T-helper 2 cell treated with Interferon-gamma antibody and Interleukin-4, amounts not matched to agents 100 ng/mL and 5 ng/mL, for 36 hours (primary cell): ENCODE data around the gene ABLIM1. TPM values are rescaled to one million over a fixed set of nuclear protein-coding genes. Genes with fewer than 3 reads are reported as not detected.

Experiments
- intact Hi-C: fragments of 100-400 bp; cut with micrococcal nuclease; formaldehyde crosslinking; loops from one replicate; pipeline ENCODE4 v1.15.1; 2023
- total RNA-seq: library from RNA; stranded (reverse); gene quantifications from 2 replicates; pipeline ENCODE4 v1.2.3, GENCODE V29; 2022

The ABLIM1 gene
- total RNA-seq, 1 donor from 2014 or later: 127 TPM

DNA sequence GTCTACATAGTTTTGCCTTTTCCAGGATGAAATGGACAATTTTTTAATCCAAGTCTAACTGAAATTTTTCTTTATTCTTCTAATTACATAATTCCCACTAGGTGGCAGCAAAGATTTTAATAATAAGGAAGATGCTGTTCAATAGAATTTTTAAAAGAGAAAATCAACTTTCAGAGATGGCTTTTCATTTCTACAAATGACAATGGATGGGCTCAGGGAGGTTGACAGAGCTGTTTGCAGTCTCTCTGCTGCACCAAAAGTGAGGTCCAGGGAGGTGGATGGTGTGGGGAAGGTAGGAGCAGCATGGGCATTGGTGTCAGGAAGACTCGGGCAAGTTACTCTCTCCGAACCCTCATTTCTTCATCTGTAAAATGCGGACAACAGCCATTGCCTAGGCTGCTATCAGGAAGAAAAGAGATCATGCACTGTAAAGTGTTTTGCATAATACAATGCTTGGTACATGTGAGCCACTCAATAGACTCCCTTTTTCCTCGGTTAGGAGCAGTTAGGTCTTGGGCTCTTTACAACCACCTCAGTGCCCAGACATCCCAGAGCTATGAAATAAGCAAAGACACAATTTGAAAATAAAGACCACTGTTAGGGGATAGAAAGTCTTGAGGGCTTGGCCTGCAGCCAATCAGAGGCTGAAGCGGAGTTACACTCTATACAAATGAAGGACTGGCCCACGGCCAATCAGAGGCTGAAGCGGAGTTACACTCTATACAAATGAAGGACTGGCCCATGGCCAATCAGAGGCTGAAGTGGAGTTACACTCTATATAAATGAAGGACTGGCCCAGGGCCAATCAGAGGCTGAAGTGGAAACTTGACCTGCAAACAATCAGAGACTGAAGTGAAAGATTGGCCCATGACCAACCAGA is 107.1 kb downstream of the ABLIM1 start:
- intact Hi-C loops: loop anchor here (1.0 to 5.0 kb wide), 6 partner anchors 144 to 576 kb away; partner anchors contain the start of gene FHIP2A

- intact Hi-C loops: loop anchor here (1.0 kb wide), 3 partner anchors 24 to 244 kb away; no protein-coding TSS in a partner anchor
These were observed 109.4 kb downstream of the ABLIM1 start for GRCh38 chr10:114548662-114549061.

- intact Hi-C loops: no loop called here
These were observed 110.6 kb downstream of the ABLIM1 start for GRCh38 chr10:114547514-114547913.

DNA sequence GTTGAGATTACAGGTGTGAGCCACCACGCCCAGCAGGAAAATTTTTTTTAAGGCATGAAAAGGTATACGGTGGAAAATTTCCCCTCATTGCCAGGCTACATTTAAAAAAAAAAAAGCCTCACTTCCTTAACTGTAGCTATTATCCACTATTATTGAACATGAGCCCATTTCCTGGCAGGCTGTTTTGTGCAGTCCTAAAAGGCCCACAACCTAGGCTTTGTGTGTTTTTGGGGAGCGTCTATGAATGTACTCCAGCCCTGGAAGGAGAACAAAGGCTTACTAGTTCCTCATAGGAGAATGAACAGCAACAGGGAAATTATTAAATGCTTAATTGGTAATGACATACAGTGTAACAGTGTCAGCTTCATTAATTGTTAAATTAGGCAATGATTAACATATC is 111.0 kb downstream of the ABLIM1 start:
- intact Hi-C loops: no loop called here

DNA sequence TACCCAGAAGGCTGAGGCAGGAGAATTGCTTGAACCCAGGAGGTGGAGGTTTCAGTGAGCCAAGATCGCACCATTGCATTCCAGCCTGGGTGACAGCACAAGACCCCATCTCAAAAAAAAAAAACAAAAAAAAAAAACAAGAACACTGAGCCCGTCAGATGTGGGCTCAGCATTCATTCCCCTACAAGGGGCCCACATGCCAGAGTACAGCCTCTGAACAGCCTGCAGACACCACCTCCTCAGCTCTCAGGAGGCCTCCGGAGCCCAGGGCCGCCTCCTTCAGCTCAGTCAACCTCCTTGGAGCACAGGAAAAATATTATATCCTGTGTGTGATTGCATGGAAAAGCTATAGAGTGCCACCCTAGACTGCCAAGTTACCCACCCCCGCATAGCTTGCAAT is 112.3 kb downstream of the ABLIM1 start:
- intact Hi-C loops: no loop called here

DNA sequence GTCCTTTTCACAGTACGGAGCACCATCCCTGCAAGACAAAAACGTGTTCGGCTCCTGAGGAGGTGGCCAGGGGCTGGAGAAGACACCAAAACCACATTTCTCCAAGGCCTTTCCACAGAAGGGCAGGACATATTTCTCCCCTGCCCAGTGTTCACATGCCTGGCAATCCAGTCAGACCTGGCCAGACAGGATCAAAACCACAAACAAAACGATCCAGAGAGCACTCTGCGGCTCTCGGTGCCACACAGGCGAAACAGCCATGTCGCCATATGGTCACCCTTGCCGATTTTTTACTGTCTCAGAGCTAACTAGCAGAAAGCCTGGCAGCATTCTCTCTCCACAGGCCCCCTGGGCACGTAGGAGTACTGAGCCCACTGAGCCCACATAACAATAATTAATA is 113.0 kb downstream of the ABLIM1 start:
- intact Hi-C loops: no loop called here

DNA sequence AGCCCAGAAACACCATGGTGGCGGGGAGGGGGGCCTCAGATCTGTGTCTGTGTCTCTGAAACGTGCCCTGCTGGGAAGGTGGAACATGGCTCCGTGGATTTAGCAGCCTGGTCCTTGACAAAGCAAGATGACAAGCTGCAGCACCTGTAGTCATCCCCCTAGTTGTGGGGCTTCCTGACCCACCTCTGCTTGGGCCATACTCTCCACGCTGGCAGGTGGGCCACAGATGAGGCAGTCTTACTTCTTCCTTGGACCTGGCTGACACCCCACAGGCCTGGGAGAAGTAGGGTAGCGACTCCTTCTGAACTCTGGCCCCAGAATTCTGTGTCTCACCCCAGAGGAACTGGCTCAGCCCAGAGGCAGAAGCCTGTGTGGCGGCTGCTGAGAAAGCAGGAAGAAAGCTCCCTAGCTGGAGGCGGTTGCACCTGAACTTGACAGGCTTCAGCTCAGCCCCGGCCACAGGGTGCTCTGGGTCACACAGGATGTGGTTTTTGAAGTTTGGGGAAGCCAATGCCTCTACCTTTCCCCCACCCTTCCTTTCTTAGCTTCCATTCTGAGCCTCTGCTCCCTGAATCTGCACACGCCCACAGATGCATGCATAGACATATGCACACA is 113.9 kb downstream of the ABLIM1 start:
- intact Hi-C loops: loop anchor here (1.0 to 5.0 kb wide), 7 partner anchors 52 to 862 kb away; partner anchors contain the start of genes CCDC186, DCLRE1A and NHLRC2

DNA sequence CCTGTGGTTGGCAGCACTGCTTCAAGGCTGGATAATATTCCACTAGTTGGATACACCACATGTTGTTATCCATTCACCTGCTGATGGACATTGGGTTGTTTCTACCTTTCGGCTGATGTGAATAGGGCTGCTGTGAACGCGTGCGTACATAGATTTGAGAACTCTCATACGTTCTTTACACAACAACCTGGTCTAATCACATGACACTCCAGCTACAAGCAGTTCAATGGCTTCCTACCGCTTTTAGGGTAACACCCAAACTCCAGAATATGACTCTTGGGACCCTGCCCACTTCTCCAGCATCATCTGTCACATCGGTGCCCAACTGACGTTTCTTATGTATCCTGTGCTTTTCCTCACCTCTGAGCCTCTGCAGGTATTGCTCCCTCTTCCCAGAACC is 114.6 kb downstream of the ABLIM1 start:
- intact Hi-C loops: loop anchor here (5.0 kb wide), 4 partner anchors 74 to 861 kb away; partner anchors contain the start of genes CCDC186, DCLRE1A and NHLRC2

GRCh38 chr10:114542373-114542772 is 115.7 kb downstream of the ABLIM1 start:
- intact Hi-C loops: loop anchor here (5.0 kb wide), 4 partner anchors 75 to 860 kb away; partner anchors contain the start of genes CCDC186, DCLRE1A and NHLRC2

- intact Hi-C loops: loop anchor here (1.0 to 5.0 kb wide), 9 partner anchors 15 to 859 kb away; partner anchors contain the start of genes CCDC186, DCLRE1A and NHLRC2
These were observed 116.3 kb downstream of the ABLIM1 start for GRCh38 chr10:114541797-114542160.

DNA sequence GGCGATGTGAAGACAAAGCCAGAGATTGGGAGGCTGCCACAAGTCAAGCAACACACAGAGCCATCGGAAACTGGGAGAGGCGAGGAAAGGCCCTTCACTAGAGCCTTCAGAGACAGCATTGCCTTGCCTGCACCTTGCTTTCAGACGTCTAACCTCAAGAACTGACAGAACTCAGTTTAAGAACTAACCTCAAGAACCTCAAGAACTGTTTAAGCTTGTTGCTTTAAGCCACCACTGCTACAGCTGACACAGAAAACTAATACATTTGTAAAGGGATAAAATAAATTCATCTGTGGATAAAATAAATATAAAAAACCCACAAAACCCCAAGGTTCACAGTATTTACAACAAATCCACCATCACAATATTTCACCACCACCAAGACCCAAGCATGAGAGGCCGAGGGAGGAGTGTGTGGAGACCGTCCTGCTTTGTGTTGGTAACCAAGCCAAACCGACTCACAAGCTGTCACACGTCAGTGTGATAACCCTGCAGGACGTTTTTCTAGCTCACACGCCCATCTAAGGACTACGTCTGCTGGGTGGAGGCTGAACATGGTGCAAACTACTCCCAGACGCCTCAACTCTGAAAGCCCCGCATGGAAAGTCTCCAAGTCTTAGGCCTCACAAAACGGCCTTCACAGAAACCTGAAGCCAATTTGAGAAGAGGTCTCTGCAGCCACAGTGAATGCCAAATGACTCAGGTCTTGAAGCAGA is 116.8 kb downstream of the ABLIM1 start:
- intact Hi-C loops: loop anchor here (1.0 to 5.0 kb wide), 9 partner anchors 15 to 859 kb away; partner anchors contain the start of genes CCDC186, DCLRE1A and NHLRC2

DNA sequence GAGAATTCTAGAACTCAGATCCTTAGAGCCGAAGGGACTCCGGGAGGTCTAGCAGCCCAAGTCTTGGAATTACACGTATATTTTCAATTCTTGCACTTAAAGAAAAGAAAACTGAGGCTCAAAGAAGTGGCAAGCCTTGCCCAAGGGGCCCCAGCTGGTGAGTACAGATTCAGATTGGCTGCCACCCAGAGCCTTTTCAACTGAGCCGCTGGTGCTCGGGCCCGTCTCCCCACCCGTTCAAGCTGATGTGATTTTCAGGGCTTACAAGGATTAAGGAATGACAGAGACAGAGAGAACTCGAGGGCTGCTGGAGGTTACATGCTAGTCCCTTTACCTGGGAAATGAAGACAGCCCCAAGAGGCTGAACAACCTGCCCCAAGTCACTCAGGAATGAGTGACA is 117.8 kb downstream of the ABLIM1 start:
- intact Hi-C loops: loop anchor here (2.0 to 5.0 kb wide), 7 partner anchors 77 to 858 kb away; partner anchors contain the start of genes CCDC186, DCLRE1A and NHLRC2

- intact Hi-C loops: loop anchor here (2.0 to 5.0 kb wide), 7 partner anchors 78 to 857 kb away; partner anchors contain the start of genes CCDC186, DCLRE1A and NHLRC2
These were observed 118.5 kb downstream of the ABLIM1 start for GRCh38 chr10:114539623-114540022.

- intact Hi-C loops: no loop called here
These were observed 119.7 kb downstream of the ABLIM1 start for GRCh38 chr10:114538181-114538906.

GRCh38 chr10:114537736-114538135 is 120.3 kb downstream of the ABLIM1 start:
- intact Hi-C loops: no loop called here

DNA sequence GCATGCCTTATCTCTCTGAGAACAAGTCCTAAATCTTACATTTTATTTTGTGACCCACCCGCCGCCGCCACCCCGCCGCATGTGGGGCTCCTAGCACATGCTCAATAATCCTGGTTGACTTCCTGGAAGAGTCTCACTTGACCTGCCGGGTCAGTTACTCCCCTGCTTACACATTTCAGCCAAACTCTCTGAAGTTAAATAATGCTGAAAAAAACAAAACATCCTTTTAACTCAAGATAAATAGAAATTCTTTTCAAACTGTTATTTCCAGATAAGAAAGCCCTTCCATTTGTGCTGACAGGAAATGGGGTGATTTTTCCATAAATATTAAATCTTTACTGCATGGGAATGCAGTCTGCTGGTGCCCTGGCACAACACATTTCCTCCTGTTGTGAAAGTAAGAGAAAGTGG is 123.5 kb downstream of the ABLIM1 start:
- intact Hi-C loops: no loop called here

- intact Hi-C loops: no loop called here
These were observed 125.8 kb downstream of the ABLIM1 start for GRCh38 chr10:114532226-114532625.

GRCh38 chr10:114526504-114527238 is 131.4 kb downstream of the ABLIM1 start:
- intact Hi-C loops: loop anchor here (1.0 to 5.0 kb wide), 6 partner anchors 15 to 354 kb away; partner anchors contain the start of gene CCDC186

DNA sequence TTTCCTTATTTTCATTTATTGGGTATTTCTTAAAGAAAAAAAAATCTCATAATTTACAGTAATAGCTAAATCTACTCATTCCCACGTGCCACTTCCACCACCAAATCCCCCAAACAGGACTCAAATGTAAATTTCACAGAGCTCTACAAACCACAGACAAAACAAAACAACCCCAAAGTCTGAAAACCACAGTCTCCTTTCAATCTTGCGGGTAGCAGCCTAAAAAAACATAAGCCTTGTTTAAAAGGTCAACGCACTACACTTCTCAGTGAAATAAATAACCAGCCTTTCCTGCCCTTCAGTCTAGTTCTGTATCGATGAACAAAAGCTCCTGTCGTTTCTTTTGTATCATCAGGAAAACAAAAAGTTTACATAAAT is 132.0 kb downstream of the ABLIM1 start:
- intact Hi-C loops: loop anchor here (1.0 to 5.0 kb wide), 6 partner anchors 15 to 354 kb away; partner anchors contain the start of gene CCDC186
